Measurements from ENCODE around the gene FIBCD1. TPM values are rescaled to one million over a fixed set of nuclear protein-coding genes. Genes with fewer than 3 reads are reported as not detected.

FIBCD1 gene
- total RNA-seq, 1 experiment from 2014 or later: 33.0 TPM

GRCh38 chr9:130904070-130905044 is 34.7 kb downstream of the FIBCD1 start:
- in situ Hi-C loops (cut with HindIII; ENCODE audit: low pct_unique_long_range_greater_than_20kb, low sequenced_read_pairs): no loop called here
- no peak for DNase-seq (ENCODE audit: low read depth)

- no peak for DNase-seq (ENCODE audit: low read depth)
- in situ Hi-C loops (cut with HindIII; ENCODE audit: low pct_unique_long_range_greater_than_20kb, low sequenced_read_pairs): no loop called here
Measured at GRCh38 chr9:130903194-130904069, 35.6 kb downstream of the FIBCD1 start.

- no peak for DNase-seq (ENCODE audit: low read depth)
- in situ Hi-C loops (cut with HindIII; ENCODE audit: low pct_unique_long_range_greater_than_20kb, low sequenced_read_pairs): no loop called here
Measured at GRCh38 chr9:130902204-130903185, 36.6 kb downstream of the FIBCD1 start.

GRCh38 chr9:130901498-130902203 is 37.4 kb downstream of the FIBCD1 start:
- in situ Hi-C loops (cut with HindIII; ENCODE audit: low pct_unique_long_range_greater_than_20kb, low sequenced_read_pairs): no loop called here
- DNase-seq (ENCODE audit: low read depth): no peak

- DNase-seq (ENCODE audit: low read depth): no peak
- in situ Hi-C loops (cut with HindIII; ENCODE audit: low pct_unique_long_range_greater_than_20kb, low sequenced_read_pairs): no loop called here
Measured at GRCh38 chr9:130900701-130901497, 38.1 kb downstream of the FIBCD1 start.

- no peak for DNase-seq (ENCODE audit: low read depth)
- in situ Hi-C loops (cut with HindIII; ENCODE audit: low pct_unique_long_range_greater_than_20kb, low sequenced_read_pairs): no loop called here
Measured at GRCh38 chr9:130899051-130899748, 39.8 kb downstream of the FIBCD1 start.

GRCh38 chr9:130898552-130898852 is 40.5 kb downstream of the FIBCD1 start:
- in situ Hi-C loops (cut with HindIII; ENCODE audit: low pct_unique_long_range_greater_than_20kb, low sequenced_read_pairs): no loop called here
- DNase-seq (ENCODE audit: low read depth): no peak

- in situ Hi-C loops (cut with HindIII; ENCODE audit: low pct_unique_long_range_greater_than_20kb, low sequenced_read_pairs): no loop called here
- no peak for DNase-seq (ENCODE audit: low read depth)
Measured at GRCh38 chr9:130897848-130898551, 41.0 kb downstream of the FIBCD1 start.

- in situ Hi-C loops (cut with HindIII; ENCODE audit: low pct_unique_long_range_greater_than_20kb, low sequenced_read_pairs): no loop called here
- DNase-seq (ENCODE audit: low read depth): no peak
Measured at GRCh38 chr9:130897105-130897751, 41.8 kb downstream of the FIBCD1 start.

GRCh38 chr9:130896233-130897014 is 42.6 kb downstream of the FIBCD1 start, which contains the start of gene QRFP:
TSS of gene QRFP (minus strand) at chr9:130896812. CDS start at chr9:130893838, 2,974 bp downstream.
- in situ Hi-C loops (cut with HindIII; ENCODE audit: low pct_unique_long_range_greater_than_20kb, low sequenced_read_pairs): no loop called here
- DNase-seq (ENCODE audit: low read depth): no peak

GRCh38 chr9:130895481-130896232 is 43.4 kb downstream of the FIBCD1 start:
- DNase-seq (ENCODE audit: low read depth): no peak
- in situ Hi-C loops (cut with HindIII; ENCODE audit: low pct_unique_long_range_greater_than_20kb, low sequenced_read_pairs): no loop called here

GRCh38 chr9:130895038-130895437 is 44.0 kb downstream of the FIBCD1 start:
- DNase-seq (ENCODE audit: low read depth): no peak
- in situ Hi-C loops (cut with HindIII; ENCODE audit: low pct_unique_long_range_greater_than_20kb, low sequenced_read_pairs): no loop called here

- no peak for DNase-seq (ENCODE audit: low read depth)
Measured at GRCh38 chr9:130894546-130894945, 44.5 kb downstream of the FIBCD1 start.

More at GRCh38 chr9:130894546-130894945, 44.5 kb downstream of the FIBCD1 start:
- in situ Hi-C loops (cut with HindIII; ENCODE audit: low pct_unique_long_range_greater_than_20kb, low sequenced_read_pairs): no loop called here

Measured in Caki2 (cell line).